Posterior vena cava (tissue), 2 donors: Measurements from ENCODE around the gene EYS. TPM values are rescaled to one million over a fixed set of nuclear protein-coding genes. Genes with fewer than 3 reads are reported as not detected.

ENCODE experiments used
- DNase-seq: peaks from one replicate; pipeline ENCODE4 v3.0.0-alpha.2; 2020; ENCODE audit warnings: low spot score
- intact Hi-C, 2 donors: fragments of 100-400 bp; cut with DNase I; formaldehyde crosslinking; loops; one replicate each; pipeline versions ENCODE4 v1.14.1 to v1.14.2; 2022 to 2023
- total RNA-seq, 2 donors: library from RNA; stranded (reverse); fragmentation: NEBNext Ultra II Directional; extraction: Animal tissue kit (Norgen Biotek cat#: 25700); gene quantifications; one replicate each; pipeline ENCODE4 v1.2.1, GENCODE V29; 2021
- donor health status: DM: yes; HTN: yes; CAD: no.
- donor health status: DM: yes; HTN: yes; CAD: no.

Gene EYS
- total RNA-seq, 2 donors from 2014 or later = not detected

DNA sequence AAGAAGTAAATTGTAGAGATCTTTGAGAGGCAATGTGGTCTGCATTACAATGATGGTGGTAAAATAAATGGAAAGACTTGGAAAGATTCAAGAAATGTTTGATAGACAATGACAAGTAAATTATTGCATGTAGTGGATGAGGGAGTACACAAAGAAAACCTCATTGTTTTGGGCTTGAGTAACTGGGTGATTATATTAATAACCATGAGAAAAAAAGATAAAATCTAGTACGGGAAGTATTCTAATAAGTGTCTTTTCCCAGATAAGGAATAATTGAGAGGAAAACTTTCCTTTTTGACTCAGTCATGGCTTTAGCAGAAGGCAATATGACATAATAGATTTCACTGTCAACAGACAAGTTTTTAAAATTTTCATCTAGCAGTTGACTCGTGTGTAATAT is 993.0 kb downstream of the EYS start:
- no peak for DNase-seq
- intact Hi-C loops = no loop called here

DNA sequence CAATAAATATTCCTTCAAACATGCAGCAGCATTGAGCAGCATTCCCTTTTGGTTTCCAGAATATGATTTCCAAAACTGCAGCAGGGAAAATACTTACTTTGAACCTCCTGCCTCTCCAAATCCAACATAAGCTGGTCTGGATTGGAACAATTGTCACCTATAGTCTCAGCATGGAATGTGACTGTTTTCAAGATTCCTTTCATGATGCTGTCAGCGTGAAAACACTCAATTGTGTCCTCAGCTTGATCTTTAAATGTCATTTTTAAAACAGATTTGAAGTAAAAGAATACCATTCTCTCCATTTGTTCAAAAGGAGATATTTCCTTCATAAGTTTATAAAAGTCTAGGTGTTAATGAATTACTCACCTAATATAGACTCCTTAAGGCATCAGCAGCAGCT is 993.9 kb downstream of the EYS start:
- DNase-seq = no peak
- intact Hi-C loops = no loop called here

DNA sequence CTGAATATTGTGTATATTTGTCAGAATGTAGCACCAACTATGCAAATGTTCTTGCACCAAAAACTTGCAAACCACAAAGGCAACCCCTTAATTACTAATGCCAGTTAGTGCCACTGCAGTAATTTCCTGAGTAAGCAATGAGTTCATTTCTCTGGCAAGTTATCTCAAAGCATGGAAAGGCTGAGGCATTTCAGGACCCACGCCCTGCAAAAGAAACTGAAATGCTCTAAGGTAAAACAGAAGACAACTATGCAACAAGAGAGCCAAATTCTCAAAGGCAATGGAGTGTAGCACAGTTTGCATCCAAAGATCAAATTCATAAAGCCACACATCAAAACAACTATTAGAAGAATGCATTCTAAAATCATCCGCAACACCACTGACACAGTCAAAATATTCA is 994.4 kb downstream of the EYS start:
- intact Hi-C loops = no loop called here
- no peak for DNase-seq

DNA sequence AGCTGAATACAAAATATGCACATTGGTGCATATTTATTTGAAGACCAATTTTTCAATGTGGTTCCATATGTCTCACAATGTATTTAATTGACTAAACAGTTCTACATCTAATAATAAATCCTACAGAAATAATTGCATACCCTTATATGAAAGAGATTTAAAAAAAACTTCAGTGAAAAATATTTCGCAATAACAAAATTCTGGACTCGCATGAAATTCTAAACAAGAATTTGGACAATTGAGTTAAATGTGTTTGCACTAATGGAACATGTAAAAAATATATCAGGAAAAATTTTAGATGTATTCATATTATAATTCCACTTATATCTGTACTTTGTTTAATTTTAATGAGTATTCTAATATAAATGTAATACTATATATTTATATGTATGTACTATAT is 1003.1 kb downstream of the EYS start:
- intact Hi-C loops = no loop called here
- no peak for DNase-seq

DNA sequence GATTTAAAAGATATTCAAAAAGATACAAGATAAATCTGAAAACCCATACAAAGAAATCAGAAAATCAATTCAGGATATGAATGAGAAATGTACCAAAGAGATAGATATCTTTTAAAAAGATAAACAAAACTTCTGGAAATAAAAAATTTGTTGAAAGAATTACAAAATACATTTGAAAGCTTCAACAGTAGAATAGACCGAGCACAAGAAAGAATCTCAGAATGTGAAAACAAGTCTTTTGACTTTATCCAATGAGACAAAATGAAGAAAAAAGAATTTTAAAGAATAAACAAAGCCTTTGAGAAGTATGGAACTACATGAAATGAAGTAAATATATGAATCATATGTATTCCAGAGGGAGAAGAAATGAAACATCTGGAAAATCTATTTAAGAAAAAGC is 1011.0 kb downstream of the EYS start:
- intact Hi-C loops = no loop called here
- no peak for DNase-seq

DNA sequence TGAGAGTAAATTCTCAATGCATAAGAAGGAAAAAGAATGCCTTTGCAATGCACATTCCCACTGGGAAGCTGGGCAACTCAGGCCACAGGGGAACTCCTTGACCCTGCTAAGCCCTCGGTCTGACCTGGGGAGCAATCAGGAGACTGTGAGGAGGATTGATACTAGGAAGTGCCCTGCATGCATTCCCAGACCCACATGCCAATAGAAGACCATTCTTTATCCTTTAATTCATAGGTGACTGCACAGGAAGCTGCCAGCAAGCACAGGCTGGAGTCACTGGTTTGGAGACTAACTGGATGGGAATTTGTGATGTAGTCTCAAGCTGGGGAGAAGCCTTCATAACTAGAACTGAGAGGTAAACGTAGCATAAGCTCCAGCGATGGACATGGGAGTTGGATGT is 1012.7 kb downstream of the EYS start:
- no peak for DNase-seq
- intact Hi-C loops = no loop called here

DNA sequence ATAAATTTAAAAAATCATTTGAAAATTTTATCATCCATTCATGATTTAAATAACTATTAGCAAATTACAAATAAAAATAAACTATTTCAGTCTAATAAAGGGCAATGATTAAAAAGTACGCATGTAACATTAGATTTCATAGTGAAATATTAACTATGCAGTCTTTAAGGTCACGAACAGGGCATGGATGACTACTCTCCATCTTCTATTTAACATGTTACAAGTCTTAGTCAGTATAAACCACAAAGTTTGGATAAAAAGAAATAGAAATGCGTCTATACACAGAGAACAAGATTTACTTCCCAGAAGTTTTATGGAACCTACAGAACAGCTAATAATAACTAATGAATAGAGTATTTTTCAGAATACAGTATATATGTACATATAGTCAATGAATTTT is 1016.0 kb downstream of the EYS start:
- intact Hi-C loops = no loop called here
- DNase-seq = no peak

DNA sequence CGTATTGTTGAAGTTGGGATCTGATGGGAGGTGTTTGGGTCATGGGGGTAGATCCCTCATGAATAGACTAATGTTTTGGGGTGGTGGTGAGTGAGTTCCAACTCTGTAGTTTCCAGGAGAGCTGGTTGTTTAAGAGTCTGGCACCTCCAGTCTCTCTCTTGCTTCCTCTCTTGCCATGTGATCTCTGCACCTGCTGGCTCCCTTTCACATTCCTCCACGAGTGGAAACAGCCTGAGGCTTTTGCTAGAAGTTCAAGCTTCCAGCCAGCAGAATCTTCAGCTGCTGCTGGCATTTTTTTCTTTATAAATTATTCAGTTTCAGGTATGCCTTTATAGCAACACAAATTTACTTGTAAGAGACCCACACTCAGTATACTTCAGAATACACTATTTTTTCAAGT is 1021.6 kb downstream of the EYS start:
- no peak for DNase-seq
- intact Hi-C loops = no loop called here

DNA sequence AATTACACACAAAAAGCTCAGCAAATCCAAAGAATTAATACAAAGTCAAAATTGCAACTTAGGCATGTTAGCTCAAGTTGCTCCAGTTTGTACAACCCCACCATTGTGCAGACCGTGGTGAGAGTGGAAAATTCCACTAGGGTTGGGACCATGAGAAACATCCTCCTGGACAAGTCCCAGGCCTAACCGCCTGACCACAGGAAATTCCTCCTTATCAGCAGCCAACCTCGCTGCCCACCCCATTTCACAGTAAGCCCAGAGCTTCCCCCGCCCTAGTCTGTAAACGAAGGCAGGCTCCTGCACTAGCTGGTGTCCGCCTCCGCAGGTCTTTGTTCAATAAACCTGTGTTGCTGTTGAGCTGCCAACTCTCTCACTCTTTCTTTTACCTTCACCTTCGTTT is 1023.3 kb downstream of the EYS start:
- intact Hi-C loops = no loop called here
- no peak for DNase-seq

DNA sequence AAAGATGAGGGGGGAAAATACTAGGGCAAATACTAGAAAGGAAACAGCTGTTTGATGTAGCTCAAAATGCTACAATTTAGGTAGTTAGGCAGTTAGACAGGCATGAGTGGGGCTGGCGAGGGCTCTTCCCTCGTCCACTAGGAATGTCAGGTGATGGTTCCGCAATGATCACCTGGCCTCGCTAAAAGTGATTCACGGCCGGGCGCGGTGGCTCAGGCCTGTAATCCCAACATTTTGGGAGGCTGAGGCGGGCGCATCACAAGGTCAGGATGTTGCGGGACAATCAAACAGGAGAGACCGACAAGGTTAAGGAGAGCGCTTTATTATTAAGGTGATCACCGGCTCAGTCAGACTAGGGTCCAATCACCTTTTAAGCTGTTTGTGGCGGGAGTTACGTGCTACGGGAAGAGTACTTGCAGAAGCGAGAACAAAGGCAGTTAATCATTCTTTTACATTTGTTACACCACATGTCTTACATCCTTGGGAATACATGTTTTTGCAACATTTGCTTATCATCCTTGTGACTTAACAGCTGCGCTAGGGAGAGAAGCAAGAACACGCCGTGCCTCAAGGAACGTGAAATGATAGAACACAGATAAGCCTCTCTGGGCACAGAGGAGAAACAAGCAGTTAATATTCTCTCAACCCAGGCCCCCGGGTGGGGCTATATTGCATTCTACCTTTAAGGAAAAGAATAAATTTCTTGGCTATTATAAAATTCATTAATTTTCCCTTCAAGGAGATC is 1025.4 kb downstream of the EYS start:
- DNase-seq = no peak
- intact Hi-C loops = no loop called here

DNA sequence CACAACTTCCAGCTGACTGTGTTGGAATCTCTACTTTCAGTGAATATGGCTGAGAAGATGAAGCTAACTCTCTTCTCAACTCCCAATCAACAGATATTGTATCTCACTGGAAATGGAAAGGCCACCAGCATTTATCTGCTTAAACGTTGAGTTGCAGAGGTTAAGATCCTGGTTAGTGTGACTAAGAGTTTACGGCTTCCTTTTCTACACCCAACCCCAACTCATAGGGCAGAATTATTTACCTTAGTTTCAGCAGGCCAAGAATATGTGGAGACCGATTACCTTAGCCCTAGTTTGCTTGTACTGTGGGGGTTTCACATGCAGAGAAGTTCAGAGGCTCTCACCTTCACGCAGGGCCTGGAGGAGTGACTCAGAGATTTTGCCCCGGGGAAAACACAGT is 1026.6 kb downstream of the EYS start:
- intact Hi-C loops = no loop called here
- DNase-seq = no peak

DNA sequence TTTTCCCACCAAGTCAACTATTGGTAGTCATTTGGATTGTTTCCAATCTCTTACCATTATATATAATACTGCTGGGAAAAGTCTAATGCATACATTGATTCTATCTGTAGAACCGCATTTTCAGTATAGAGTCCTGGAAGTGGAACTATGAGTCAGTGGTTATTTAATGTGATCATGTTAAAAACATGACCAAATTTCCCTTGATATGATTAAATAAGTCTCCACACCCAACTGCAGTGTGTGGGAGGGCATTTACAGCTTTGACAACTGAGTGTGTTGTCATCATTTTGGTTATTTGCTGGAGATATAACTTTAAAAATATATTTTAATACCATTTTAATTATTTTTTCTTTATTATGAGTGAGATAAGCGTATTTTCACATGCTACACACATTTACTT is 1027.6 kb downstream of the EYS start:
- intact Hi-C loops = no loop called here
- no peak for DNase-seq

DNA sequence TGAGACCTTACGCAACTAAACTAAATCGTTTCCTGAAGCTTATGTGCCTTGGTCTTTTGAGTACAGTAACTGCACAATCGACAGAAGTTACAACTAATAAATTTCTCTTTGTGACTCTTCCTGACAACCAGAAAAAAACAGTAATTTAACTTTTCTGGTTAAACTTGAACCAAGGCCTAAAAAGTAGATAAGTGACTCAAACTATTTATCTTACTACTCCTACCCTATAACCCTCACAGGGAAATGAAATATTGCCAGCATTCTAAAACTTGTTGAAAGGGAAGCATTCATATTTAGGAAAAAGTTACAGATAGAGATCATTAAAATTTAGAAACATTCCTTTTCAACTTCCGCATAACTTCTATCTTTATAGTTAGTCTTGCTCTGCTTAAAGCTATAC is 1034.4 kb downstream of the EYS start:
- no peak for DNase-seq
- intact Hi-C loops = no loop called here

DNA sequence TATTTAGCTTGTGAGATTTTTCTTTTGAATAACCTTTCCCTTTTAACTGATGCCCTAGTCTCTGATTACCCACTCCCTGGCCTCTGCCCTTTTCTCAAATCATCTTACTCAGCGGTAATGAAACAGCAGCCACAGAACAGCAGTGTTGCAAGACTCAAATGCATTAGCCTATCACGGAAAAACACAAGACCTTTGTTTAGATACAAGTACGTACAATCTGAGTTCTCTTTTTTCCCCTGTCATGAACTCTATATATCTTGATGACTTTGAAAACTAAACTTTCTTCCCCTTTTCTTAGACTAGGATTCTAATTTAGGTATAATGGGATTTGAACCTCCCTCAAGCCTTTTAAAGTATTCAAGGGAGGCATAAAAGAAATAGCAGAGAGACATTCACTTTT is 1034.9 kb downstream of the EYS start:
- intact Hi-C loops = no loop called here
- DNase-seq = no peak

DNA sequence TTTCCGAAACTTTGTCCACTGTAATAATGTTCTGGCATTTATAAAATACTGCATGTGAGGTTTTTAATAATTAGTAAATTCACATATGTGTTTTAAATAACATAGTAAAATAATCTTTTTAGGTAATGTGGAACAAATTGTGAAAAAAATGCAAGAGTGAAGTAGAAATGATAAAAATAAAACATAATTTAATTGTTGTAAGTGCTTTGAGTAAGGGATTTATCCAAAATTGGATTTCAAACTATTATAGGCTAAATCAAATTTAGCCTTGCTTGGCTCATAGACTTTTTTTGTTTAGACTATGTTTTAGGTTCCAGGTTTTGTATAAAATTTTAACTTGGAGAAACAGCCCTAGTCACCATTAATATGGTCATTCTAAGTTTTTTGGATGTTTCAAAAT is 1041.9 kb downstream of the EYS start:
- intact Hi-C loops = no loop called here
- no peak for DNase-seq

DNA sequence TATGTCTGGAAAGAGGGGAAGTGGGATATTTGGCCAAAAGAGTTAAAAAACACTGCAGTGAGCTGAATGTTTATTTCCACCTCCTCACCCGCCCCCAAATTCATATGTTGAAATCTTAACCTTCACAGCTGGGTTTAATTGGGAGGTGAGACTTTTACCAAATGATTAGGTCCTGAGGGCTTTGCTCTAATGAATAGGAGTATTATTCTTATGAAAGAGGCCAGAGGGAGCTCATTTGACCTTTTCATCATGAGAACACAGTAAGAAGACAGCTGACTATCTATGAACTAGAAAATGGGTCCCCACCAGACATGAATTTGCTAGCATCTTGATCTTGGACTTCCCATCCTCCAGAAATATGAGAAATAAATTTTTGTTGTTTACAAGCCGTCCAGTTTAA is 1042.5 kb downstream of the EYS start:
- no peak for DNase-seq
- intact Hi-C loops = no loop called here

DNA sequence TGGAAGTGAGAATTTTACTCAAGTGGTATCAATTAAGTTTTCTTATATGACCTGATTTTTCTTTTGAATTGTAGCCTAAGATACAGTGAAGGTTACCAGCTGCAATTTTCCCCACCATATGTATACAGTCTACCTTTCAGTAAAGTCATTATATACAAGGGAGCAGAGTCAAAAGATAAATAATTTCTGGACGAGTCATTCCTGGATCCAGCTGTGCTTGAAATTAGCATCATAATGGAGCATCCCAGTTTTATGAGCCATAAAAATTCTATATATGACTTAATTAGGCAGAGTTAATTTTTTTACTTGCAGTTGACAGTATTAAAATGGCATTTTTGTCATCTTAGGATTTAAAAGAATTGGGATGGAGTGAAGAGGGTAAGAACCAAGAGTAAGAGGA is 1063.0 kb downstream of the EYS start:
- intact Hi-C loops = no loop called here
- no peak for DNase-seq

DNA sequence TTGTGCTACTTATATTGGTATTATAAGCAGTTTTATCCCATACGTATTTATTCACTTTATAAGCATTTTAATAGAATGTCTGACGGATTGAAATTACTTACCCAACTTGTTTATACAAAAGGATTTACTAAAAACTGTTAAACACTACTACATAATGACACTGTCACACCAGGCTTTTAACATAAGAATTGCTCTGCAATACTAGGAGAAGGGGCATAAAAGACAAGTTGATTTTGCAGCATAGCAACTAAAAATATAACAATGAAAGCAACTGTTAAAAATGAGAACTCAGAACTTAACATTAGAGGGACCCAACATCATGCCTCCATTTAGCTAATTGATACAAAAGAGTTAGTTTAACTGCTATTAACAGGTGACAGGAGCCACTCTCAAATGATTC is 1076.1 kb downstream of the EYS start:
- DNase-seq = no peak

DNA sequence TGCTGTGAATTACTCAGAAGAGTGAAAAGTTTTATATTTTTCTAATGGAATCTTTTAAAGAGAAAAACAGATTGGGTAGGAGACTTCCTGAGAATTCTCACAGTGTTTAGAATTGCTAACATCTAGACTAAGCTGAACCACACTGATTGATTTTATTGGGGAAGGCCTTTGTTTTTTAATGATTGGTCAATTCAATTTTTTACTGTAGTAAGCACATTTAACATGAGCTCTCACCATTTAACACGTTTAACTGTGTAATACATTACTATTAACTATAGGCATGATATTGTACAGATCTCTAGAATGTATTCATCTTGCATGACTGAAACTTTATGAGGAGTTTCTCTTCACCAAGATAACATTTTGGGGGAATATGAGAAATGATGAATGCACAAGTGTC is 1084.1 kb downstream of the EYS start:
- no peak for DNase-seq
- intact Hi-C loops = no loop called here

More for the DNA sequence above, 1076.1 kb downstream of the EYS start:
- intact Hi-C loops = no loop called here

DNA sequence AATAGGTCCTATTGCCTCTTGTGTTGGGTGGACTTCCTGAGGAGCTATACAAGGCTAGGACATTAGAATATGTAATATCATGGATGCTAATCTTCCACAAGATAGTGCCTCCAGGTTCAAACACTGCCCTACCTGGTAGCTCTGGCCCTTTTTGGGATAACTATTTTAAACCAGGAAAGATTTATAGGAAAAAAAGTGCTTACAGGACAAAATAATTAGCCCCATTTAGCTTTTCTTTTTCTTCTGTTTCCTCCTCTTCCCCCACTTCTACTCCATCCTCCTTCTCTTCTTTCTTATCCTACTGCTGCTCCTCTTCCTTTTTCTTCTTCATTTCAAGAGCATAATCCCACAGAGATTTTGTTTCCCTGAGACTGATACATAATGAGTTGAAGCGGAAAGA is 1104.0 kb downstream of the EYS start:
- no peak for DNase-seq
- intact Hi-C loops = no loop called here

DNA sequence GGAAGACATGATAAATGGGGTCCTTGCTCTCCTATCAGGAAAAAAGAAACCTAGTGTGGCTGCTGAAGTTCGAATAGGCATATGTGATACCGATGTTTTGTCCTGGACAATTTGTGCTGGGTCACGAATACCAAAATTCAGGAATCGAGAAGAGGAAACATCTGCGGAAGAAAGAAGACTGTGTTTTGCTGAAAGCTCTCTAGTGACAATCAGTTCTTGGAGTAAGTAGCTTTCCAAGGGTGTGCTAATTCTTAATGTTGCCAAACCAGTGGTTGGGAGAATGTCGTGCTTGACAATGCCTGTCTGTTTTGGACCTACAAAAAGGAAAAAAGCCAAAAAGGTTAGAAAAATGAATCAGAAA is 1115.4 kb downstream of the EYS start:
- no peak for DNase-seq
- intact Hi-C loops = no loop called here
